ENCODE measurements around the gene POLR1A. TPM values are rescaled to one million over a fixed set of nuclear protein-coding genes. Genes with fewer than 3 reads are reported as not detected.

POLR1A gene
- total and polyA plus RNA-seq, 2 of the 8 experiments (the other 6 are each of a cell fraction or from before 2014, with no cell fraction given), result 8.9 to 58.1 TPM

DNA sequence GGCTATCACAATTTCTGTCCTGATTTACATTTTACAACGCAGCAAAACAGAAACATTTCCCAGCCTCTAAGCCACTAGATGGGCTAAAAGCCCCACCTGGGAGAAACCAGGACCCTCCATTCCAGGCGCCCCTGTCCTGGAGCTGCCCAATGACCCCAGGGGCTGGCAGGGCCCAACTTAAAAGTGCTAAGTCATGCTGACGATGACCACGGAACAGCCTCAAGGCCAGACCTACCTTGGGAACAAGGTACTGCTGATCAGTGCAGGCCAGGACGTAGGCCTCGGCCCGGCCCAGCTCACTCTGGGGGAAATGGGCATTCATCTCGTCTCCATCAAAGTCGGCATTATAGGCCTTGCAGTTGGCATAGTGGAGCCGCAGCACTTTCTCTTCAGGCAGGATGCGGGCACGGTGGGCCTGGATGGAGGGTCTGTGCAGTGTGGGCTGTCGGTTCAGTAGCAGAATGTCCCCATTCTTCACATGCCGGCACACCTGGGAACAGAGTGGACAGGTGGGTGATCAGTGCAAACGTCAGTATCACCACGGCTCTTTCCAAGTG lies 35.8 kb downstream of the POLR1A start:
- Histone ChIP-seq H4K91ac (replicated peaks; ENCODE audit: insufficient read length, low read length) (no peak overlapping the region), H3K36me3 (ENCODE audit: control insufficient read depth in 2 of 4, insufficient read depth in 4 of 4, low read length in 3 of 4) (peaks cover 29 to 76% (median 66%) of the 10 kb centered on the region in 4 experiments), H3K4ac (replicated peaks; ENCODE audit: insufficient read length, low read depth, low read length) (no peak overlapping the region), H3K23me2 (ENCODE audit: low read depth, low read length) (no peaks in the 10 kb centered on the region), H4K8ac (ENCODE audit: extremely low read depth, insufficient read depth, low read length) (no peak overlapping the region), H3K18ac (ENCODE audit: extremely low read depth, low read length) (no peak overlapping the region), H3K14ac (ENCODE audit: insufficient read length) (no peak overlapping the region), H2BK5ac (ENCODE audit: low read depth, low read length) (no peak overlapping the region), H4K5ac (ENCODE audit: insufficient read length, low read depth, low read length) (no peak overlapping the region), H2BK12ac (ENCODE audit: low read depth, low read length) (no peak overlapping the region), H3K9me3 (ENCODE audit: insufficient read depth in 2 of 2, low read depth in 1 of 2, low read length in 1 of 2) (no peaks in the 10 kb centered on the region), H2BK120ac (replicated peaks; ENCODE audit: low read depth, low read length) (no peak overlapping the region), H2AFZ (ENCODE audit: low read length) (no peak overlapping the region), H4K20me1 (replicated peaks in 1 of 2; ENCODE audit: control insufficient read depth in 1 of 2, insufficient read depth in 2 of 2, low read length in 2 of 2) (peaks cover 0 to 6% of the 10 kb centered on the region in 2 experiments), H3K79me1 (ENCODE audit: low read depth, low read length) (no peaks in the 10 kb centered on the region), H3K9ac (replicated peaks in 1 of 4; ENCODE audit: extremely low read depth in 1 of 4, low read depth in 3 of 4, low read length in 3 of 4) (no peak overlapping the region), H2BK15ac (ENCODE audit: low read length) (no peak overlapping the region), H3K27me3 (replicated peaks in 1 of 4; ENCODE audit: control insufficient read depth in 3 of 4, extremely low read depth in 1 of 4, insufficient read depth in 3 of 4, low read length in 3 of 4) (no peaks in the 10 kb centered on the region), H3K4me2 (ENCODE audit: insufficient read depth in 1 of 2, low read depth in 2 of 2, low read length in 2 of 2) (no peak overlapping the region), H2BK20ac (ENCODE audit: low read length) (no peak overlapping the region), H3K56ac (replicated peaks; ENCODE audit: insufficient read length, low read depth, low read length) (no peak overlapping the region), H3K23ac (ENCODE audit: insufficient read length) (no peak overlapping the region), H3K27ac (ENCODE audit: low read depth, low read length) (no peak overlapping the region), H3K4me1 (replicated peaks in 1 of 4; ENCODE audit: control insufficient read depth in 3 of 4, insufficient read depth in 4 of 4, low read length in 3 of 4) (no peaks in the 10 kb centered on the region), H3K4me3 (ENCODE audit: extremely low read depth in 1 of 4, insufficient read depth in 2 of 4, low read depth in 3 of 4, low read length in 4 of 4) (no peak overlapping the region), H2AK5ac (ENCODE audit: low read depth, low read length) (no peak overlapping the region), H3K79me2 (ENCODE audit: control insufficient read depth in 1 of 2, insufficient read depth in 2 of 2, low read length in 2 of 2) (no peaks in the 10 kb centered on the region)
- ChIA-PET POLR2A (ENCODE audit: partially characterized antibody) (no interaction called here), CTCF (ENCODE audit: partially characterized antibody) (interaction anchor here (0.9 to 1.9 kb wide), 4 partner anchors 9 to 425 kb away, joined by 3 to 8 read pairs (median 3); no protein-coding TSS in a partner anchor)
- TF ChIP-seq CBX5 (IDR thresholded peaks at IDR 0.05; ENCODE audit: low read depth, low read length) (no peak), SRF (IDR thresholded peaks at IDR 0.05; ENCODE audit: low read depth, low read length) (no peak), ASH2L (IDR thresholded peaks at IDR 0.05; ENCODE audit: low read length) (no peak), TCF12 (IDR thresholded peaks at IDR 0.05; ENCODE audit: low read depth, low read length) (no peak), TBP (IDR thresholded peaks at IDR 0.05; ENCODE audit: low read depth, low read length) (no peak), SIX5 (IDR thresholded peaks at IDR 0.05; ENCODE audit: low read depth, low read length) (no peak), CHD1 (IDR thresholded peaks at IDR 0.05; ENCODE audit: low read depth, low read length) (no peak), HDAC6 (IDR thresholded peaks at IDR 0.05; ENCODE audit: low read depth, low read length) (no peak), EP300 (IDR thresholded peaks at IDR 0.05; ENCODE audit: borderline replicate concordance in 1 of 2, low read depth in 2 of 2, low read length in 2 of 2) (no peak), BACH1 (IDR thresholded peaks at IDR 0.05; ENCODE audit: low read length) (no peak), SAP30 (IDR thresholded peaks at IDR 0.05; ENCODE audit: insufficient read depth, insufficient replicate concordance, low read length) (no peak), SIRT6 (IDR thresholded peaks at IDR 0.05; ENCODE audit: low read length) (no peak), CREB1 (IDR thresholded peaks at IDR 0.05) (no peak), POLR2A (IDR thresholded peaks at IDR 0.05; ENCODE audit: control extremely low read depth in 1 of 2, low read depth in 2 of 2, low read length in 2 of 2) (no peak), SP2 (IDR thresholded peaks at IDR 0.05; ENCODE audit: low read length) (no peak)
- no peak for DNase-seq (ENCODE audit: low read depth in 1 of 2, low spot score in 2 of 2)
- WGBS, 2 experiments (ENCODE audit: extremely low coverage in 1 of 2, insufficient coverage in 1 of 2, insufficient read length in 1 of 2, insufficient replicate concordance in 2 of 2, low coverage in 1 of 2, low lambda C conversion rate in 2 of 2, missing lambda C conversion rate in 1 of 2), result 93% methylated on average over 16 of the region's 16 CpGs; no CpG with 5 or more reads in 1 of the 2 experiments
- FAIRE-seq, result no peak

All from H1 (cell line).